Body of pancreas (tissue), 4 donors: Measurements from ENCODE around the gene KLF17. TPM values are rescaled to one million over a fixed set of nuclear protein-coding genes. Genes with fewer than 3 reads are reported as not detected.

ENCODE experiments used
- ATAC-seq: fragments of 150-250 bp; one replicate; pipeline ENCODE4 v1.9.1; 2016
- DNase-seq, 4 donors: peaks; one replicate each; pipeline ENCODE4 v3.0.0-alpha.2; 2019
- H3K27ac ChIP-seq, 4 donors: fragments of 200-600 bp; sonication (generic); 1 replicate in 3 of 4; 2 replicates in 1 of 4; pipeline versions ENCODE4 v1.5.1 to v1.6.1; 2016 to 2019; ENCODE audit warnings: mild to moderate bottlenecking in 1 of 4, mixed read lengths in 1 of 4, moderate library complexity in 1 of 4
- H3K27me3 ChIP-seq, 2 donors: fragments of 200-600 bp; sonication (generic); one replicate each; pipeline ENCODE4 v1.6.0; 2016; ENCODE audit warnings: mild to moderate bottlenecking in 1 of 2
- H3K36me3 ChIP-seq, 2 donors: fragments of 200-600 bp; sonication (generic); replicated peaks in 1 of 2; 2 replicates each; pipeline ENCODE4 v1.5.1; 2016; ENCODE audit warnings: low read depth in 2 of 2; ENCODE audit not compliant: insufficient read depth in 1 of 2
- H3K4me1 ChIP-seq: fragments of 200-600 bp; sonication (generic); one replicate; pipeline ENCODE4 v1.6.0; 2016
- H3K4me3 ChIP-seq, 2 donors: fragments of 200-600 bp; sonication (generic); 1 replicate in 1 of 2; 2 replicates in 1 of 2; pipeline ENCODE4 v1.5.1; 2016 to 2019
- H3K9me3 ChIP-seq, 3 donors: fragments of 200-600 bp; sonication (generic); 1 replicate in 2 of 3; 2 replicates in 1 of 3; pipeline ENCODE4 v1.5.1; 2016
- POLR2A ChIP-seq, 3 donors: fragments of 450-650 bp; IDR thresholded peaks; one replicate each; pipeline ENCODE4 v1.6.1; 2016; ENCODE audit warnings: antibody characterized with exemption in 3 of 3, mild to moderate bottlenecking in 2 of 3
- WGBS, 2 donors: methylation state at CpG; one replicate each; pipeline ENCODE4 v1.1.5; 2017; 5-methylcytosine and 5-hydroxymethylcytosine counted together
- intact Hi-C: fragments of 100-400 bp; cut with DNase I; formaldehyde crosslinking; loops from one replicate; pipeline ENCODE4 v1.15.1; 2023
- total RNA-seq, 2 donors: library from RNA; depleted of rRNA; stranded (reverse); fragments of >200 nt; gene quantifications; one replicate each; pipeline ENCODE4 v1.1.0, GENCODE V29; 2016
- TF ChIP-seq, protein P1 (sequence below), 7 experiments: fragments of 450-650 bp in 4 of 7; fragments of 200-600 bp in 3 of 7; sonication (generic) in 3 of 7; IDR thresholded peaks; one replicate each; pipeline ENCODE4 v1.5.1; 2016 to 2019; ENCODE audit warnings: antibody characterized with exemption in 7 of 7

The KLF17 gene
- total RNA-seq, 2 donors from 2014 or later: not detected

DNA sequence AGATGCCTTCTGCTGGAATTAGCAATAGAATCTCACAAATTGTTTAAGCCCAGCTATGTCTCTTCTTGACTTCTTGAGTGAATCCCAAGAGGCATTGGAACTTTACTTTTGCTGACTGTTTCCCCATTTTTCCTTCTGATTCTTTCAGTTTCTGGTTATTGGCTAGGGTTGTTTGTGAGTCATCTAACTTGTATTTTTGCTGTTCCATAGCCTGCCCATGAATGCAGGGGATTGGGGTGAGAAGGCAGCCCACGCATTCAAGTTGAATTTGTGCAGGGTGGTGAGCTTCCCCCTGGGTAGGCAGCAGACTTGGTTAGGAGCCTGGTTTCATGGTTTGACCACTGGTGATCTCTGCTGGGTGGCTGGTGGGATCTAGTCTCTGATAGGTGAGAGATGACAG lies 10.4 kb upstream of the KLF17 start:
- no peak for TF ChIP-seq POLR2A (IDR thresholded peaks at IDR 0.05)
- TF ChIP-seq, protein P1, sequence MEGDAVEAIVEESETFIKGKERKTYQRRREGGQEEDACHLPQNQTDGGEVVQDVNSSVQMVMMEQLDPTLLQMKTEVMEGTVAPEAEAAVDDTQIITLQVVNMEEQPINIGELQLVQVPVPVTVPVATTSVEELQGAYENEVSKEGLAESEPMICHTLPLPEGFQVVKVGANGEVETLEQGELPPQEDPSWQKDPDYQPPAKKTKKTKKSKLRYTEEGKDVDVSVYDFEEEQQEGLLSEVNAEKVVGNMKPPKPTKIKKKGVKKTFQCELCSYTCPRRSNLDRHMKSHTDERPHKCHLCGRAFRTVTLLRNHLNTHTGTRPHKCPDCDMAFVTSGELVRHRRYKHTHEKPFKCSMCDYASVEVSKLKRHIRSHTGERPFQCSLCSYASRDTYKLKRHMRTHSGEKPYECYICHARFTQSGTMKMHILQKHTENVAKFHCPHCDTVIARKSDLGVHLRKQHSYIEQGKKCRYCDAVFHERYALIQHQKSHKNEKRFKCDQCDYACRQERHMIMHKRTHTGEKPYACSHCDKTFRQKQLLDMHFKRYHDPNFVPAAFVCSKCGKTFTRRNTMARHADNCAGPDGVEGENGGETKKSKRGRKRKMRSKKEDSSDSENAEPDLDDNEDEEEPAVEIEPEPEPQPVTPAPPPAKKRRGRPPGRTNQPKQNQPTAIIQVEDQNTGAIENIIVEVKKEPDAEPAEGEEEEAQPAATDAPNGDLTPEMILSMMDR (IDR thresholded peaks at IDR 0.05): no peak
- no peaks in the 10 kb centered on the region for H3K36me3 ChIP-seq
- ATAC-seq (no peak), DNase-seq (no peak)
- H3K4me3 ChIP-seq: no peak overlapping the region
- H3K27ac ChIP-seq: no peak overlapping the region
- H3K9me3 ChIP-seq: no peaks in the 10 kb centered on the region
- H3K4me1 ChIP-seq: no peaks in the 10 kb centered on the region
- WGBS, 2 donors: 86 to 92% methylated on average over 1 of the region's 1 CpG
- intact Hi-C loops: no loop called here
- H3K27me3 ChIP-seq: no peaks in the 10 kb centered on the region

DNA sequence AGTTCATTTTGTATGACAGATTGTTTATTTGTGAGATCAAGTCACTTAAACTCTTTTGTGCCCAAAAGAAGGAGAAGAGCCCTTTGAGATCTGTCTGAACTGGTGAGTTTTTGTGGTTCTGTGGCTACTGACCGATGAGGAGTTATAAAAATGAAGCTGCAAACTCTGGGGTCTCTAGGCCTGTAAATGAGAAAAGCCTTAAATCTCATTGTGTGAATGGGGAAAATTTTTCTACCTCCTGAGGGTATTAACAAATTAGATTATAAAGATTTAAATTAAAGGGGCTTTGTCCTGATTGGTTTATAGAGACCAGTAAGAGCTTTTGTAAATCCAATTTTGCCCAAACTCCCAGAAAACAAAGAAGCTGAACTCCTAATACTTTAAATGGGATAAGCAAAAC lies 9.7 kb upstream of the KLF17 start:
- Histone ChIP-seq H3K27me3 (no peaks in the 10 kb centered on the region), H3K9me3 (no peaks in the 10 kb centered on the region), H3K36me3 (no peaks in the 10 kb centered on the region), H3K4me3 (no peak overlapping the region), H3K4me1 (no peaks in the 10 kb centered on the region), H3K27ac (no peak overlapping the region)
- intact Hi-C loops: no loop called here
- WGBS, 2 donors: 91 to 96% methylated on average over 1 of the region's 1 CpG
- ATAC-seq (no peak), DNase-seq (no peak)
- TF ChIP-seq, protein P1 (IDR thresholded peaks at IDR 0.05): no peak
- no peak for TF ChIP-seq POLR2A (IDR thresholded peaks at IDR 0.05)

DNA sequence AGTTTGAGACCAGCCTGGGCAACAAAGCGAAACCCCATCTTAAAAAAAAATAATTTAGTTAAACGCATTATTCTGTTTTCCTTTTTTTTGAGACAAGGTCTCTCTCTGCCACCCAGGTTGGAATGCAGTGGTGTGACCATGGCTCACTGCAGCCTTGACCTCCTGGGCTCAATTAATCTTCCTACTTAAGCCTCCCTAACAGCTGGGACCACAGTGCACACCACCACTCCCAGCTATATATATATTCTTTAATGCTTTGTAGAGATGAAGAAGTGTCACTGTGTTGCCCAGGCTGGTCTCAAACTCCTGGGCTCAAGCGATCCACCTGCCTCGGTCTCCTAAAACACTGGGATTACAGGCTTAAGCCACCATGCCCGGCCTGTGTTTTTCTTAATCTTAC lies 7.7 kb upstream of the KLF17 start:
- H3K4me1 ChIP-seq: no peaks in the 10 kb centered on the region
- TF ChIP-seq POLR2A (IDR thresholded peaks at IDR 0.05): no peak
- TF ChIP-seq, protein P1 (IDR thresholded peaks at IDR 0.05): no peak
- H3K27ac ChIP-seq: no peak overlapping the region
- H3K4me3 ChIP-seq: no peak overlapping the region
- H3K36me3 ChIP-seq: no peaks in the 10 kb centered on the region
- no peak for ATAC-seq
- no peak for DNase-seq
- 90 to 92% methylated on average over 5 of the region's 5 CpGs for WGBS, 2 donors
- H3K27me3 ChIP-seq: no peaks in the 10 kb centered on the region
- intact Hi-C loops: no loop called here
- no peaks in the 10 kb centered on the region for H3K9me3 ChIP-seq

DNA sequence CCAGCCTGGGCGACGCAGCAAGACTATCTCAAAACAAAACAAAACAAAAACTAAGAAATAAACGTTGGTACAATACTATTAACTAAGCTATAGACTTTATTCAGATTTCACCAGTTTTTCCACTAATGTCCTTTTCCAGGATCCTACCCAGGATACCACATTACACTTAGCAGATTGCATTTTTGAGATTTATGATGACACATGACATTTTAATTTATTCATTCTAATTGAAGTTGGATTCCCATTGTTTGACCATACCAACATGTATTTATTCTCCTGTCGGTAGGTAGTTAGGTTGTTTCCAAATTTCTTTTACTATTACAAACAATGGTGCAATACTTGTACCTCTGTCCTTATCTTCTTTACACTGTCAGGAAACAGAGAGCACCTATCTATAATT lies 6.8 kb upstream of the KLF17 start:
- no peak overlapping the region for H3K27ac ChIP-seq
- no peak overlapping the region for H3K4me3 ChIP-seq
- ATAC-seq (no peak), DNase-seq (no peak)
- intact Hi-C loops: no loop called here
- H3K9me3 ChIP-seq: no peaks in the 10 kb centered on the region
- no peaks in the 10 kb centered on the region for H3K27me3 ChIP-seq
- no peaks in the 10 kb centered on the region for H3K36me3 ChIP-seq
- 71 to 73% methylated on average over 4 of the region's 4 CpGs for WGBS, 2 donors
- no peaks in the 10 kb centered on the region for H3K4me1 ChIP-seq
- no peak for TF ChIP-seq POLR2A (IDR thresholded peaks at IDR 0.05)
- TF ChIP-seq, protein P1 (IDR thresholded peaks at IDR 0.05): no peak

DNA sequence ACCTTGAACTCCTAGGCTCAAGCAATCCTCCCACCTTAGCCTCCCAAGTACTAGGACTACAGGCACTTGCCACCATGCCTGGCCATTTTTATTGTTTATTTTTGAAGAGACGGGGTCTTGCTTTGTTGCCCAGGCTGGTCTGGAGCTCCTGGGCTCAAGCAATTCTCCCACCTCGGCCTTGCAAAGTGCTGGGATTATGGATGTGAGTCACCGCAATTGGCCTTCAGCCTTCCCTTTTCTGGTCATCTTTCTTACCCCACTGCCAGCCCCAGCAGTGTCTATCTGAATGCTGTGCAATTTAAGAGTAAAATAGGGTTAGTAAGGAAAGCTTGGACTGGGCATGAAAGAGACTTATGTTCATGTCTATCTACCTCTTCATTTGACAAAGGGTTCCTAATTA lies 6.1 kb upstream of the KLF17 start:
- Histone ChIP-seq H3K4me3 (no peak overlapping the region), H3K27ac (no peak overlapping the region), H3K36me3 (no peaks in the 10 kb centered on the region), H3K4me1 (no peaks in the 10 kb centered on the region), H3K27me3 (no peaks in the 10 kb centered on the region), H3K9me3 (no peaks in the 10 kb centered on the region)
- WGBS, 2 donors: 66 to 77% methylated on average over 3 of the region's 3 CpGs
- TF ChIP-seq, protein P1 (IDR thresholded peaks at IDR 0.05): no peak
- no peak for TF ChIP-seq POLR2A (IDR thresholded peaks at IDR 0.05)
- intact Hi-C loops: no loop called here
- ATAC-seq (no peak), DNase-seq (no peak)
